Measurements from ENCODE around the gene METTL22. TPM values are rescaled to one million over a fixed set of nuclear protein-coding genes. Genes with fewer than 3 reads are reported as not detected.

The METTL22 gene
- total RNA-seq, 2 donors from 2014 or later = 16.3 to 56.6 TPM

DNA sequence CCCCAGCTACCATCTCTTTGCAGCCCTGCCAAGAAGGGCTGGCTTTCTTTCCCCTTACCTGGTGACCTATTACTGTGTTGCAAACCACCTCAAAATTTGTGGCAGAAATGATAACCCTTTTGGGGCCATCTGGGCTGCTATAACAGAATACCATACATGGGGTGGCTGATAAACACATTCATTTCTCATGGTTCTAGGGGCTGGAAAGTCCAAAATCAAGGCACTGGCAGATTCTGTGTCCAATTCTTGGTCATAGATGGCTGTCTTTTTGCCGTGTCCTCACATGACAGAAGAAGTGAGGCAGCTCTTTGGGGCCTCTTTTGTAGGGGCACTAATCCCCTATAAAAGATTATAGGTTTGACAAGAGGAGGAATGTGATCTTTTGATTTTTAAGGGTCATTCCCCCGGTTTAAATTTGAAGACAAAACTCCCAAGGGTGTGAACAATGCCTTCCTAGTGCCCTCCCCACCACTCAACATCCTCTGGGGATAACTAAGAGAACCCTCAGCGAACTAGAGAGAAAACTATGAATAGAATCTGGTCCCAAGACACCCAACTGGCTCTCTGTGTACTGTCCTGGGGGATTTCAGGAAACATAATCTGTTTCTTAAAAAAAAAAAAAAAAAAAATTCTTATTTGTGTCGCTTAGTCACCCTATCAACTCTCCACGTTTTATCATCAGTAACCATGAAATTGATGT is 1.7 kb upstream of the METTL22 start:
- Histone ChIP-seq H3K36me3 (no peaks in the 10 kb centered on the region), H3K27ac (no peak overlapping the region), H3K9me3 (no peaks in the 10 kb centered on the region), H3K4me1 (replicated peaks) (peaks cover 4% of the 10 kb centered on the region), H3K27me3 (replicated peaks; ENCODE audit: insufficient read depth) (no peaks in the 10 kb centered on the region), H3K4me3 (no peak overlapping the region)
- TF ChIP-seq, protein P1, sequence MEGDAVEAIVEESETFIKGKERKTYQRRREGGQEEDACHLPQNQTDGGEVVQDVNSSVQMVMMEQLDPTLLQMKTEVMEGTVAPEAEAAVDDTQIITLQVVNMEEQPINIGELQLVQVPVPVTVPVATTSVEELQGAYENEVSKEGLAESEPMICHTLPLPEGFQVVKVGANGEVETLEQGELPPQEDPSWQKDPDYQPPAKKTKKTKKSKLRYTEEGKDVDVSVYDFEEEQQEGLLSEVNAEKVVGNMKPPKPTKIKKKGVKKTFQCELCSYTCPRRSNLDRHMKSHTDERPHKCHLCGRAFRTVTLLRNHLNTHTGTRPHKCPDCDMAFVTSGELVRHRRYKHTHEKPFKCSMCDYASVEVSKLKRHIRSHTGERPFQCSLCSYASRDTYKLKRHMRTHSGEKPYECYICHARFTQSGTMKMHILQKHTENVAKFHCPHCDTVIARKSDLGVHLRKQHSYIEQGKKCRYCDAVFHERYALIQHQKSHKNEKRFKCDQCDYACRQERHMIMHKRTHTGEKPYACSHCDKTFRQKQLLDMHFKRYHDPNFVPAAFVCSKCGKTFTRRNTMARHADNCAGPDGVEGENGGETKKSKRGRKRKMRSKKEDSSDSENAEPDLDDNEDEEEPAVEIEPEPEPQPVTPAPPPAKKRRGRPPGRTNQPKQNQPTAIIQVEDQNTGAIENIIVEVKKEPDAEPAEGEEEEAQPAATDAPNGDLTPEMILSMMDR (IDR thresholded peaks at IDR 0.05) = no peak
- TF ChIP-seq POLR2A (IDR thresholded peaks at IDR 0.05) (no peak), POLR2AphosphoS5 (IDR thresholded peaks at IDR 0.05) (no peak)
- DNase-seq (ENCODE audit: low spot score) = no peak
- intact Hi-C loops (cut with DNase I) = loop anchor here (10.0 kb wide), 1 partner anchor 45 kb away; no protein-coding TSS in a partner anchor
- 55% methylated on average over 5 of the region's 5 CpGs for WGBS

DNA sequence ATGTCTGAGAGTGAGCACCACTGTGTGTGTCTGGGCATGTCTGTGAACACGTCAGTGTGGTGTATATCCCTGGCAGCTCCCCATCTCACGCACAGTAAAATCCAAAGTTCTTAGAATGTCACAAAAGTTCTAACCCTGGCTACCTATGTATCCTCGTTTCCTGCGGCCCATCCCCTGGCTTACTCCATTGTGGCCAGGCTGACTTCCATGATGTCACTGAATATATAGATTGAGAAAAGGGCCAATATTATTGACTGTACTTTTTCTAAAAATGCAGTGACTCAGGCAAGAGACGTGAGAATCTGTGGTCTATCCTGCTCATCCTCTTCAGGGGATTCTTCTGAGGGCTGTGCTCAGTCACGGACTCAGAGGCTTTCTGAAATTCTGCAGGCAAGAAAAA is 963 bp upstream of the METTL22 start:
- Histone ChIP-seq H3K9me3 (no peaks in the 10 kb centered on the region), H3K27me3 (replicated peaks; ENCODE audit: insufficient read depth) (no peaks in the 10 kb centered on the region), H3K4me3 (no peak overlapping the region), H3K4me1 (replicated peaks) (peaks cover 4% of the 10 kb centered on the region), H3K36me3 (no peaks in the 10 kb centered on the region), H3K27ac (no peak overlapping the region)
- TF ChIP-seq, protein P1 (IDR thresholded peaks at IDR 0.05) = no peak
- no peak for TF ChIP-seq POLR2AphosphoS5 (IDR thresholded peaks at IDR 0.05)
- no peak for TF ChIP-seq POLR2A (IDR thresholded peaks at IDR 0.05)
- no peak for DNase-seq (ENCODE audit: low spot score)
- intact Hi-C loops (cut with DNase I) = loop anchor here (10.0 kb wide), 1 partner anchor 46 kb away; no protein-coding TSS in a partner anchor
- WGBS = 64% methylated on average over 6 of the region's 6 CpGs

DNA sequence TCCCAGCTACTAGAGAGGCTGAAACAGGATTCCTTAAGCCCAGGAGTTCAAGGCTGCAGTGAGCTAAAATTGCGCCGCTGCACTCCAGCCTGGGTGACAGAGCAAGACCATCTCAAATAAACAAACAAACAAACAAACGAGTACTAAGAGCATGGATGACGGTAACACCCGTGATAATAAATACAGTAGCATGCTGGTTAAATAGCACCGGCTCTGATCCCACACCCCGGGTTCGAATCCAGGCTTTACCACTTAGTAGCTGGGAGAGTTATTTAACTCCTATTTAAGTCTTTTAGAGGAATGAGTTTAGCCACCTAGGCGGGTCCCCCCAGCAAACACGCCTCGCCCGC is 301 bp upstream of the METTL22 start:
- H3K27ac ChIP-seq = peak overlapping the region; percentile 80 to 81
- no peak for DNase-seq (ENCODE audit: low spot score)
- intact Hi-C loops (cut with DNase I) = loop anchor here (10.0 kb wide), 1 partner anchor 46 kb away; no protein-coding TSS in a partner anchor
- TF ChIP-seq POLR2AphosphoS5 (IDR thresholded peaks at IDR 0.05) (no peak), POLR2A (IDR thresholded peaks at IDR 0.05) (no peak)
- TF ChIP-seq, protein P1 (IDR thresholded peaks at IDR 0.05) = no peak
- no peaks in the 10 kb centered on the region for H3K36me3 ChIP-seq
- no peaks in the 10 kb centered on the region for H3K9me3 ChIP-seq
- WGBS = 19% methylated on average over 11 of the region's 12 CpGs
- peak overlapping the region; percentile 87 to 92 for H3K4me3 ChIP-seq
- H3K27me3 ChIP-seq (replicated peaks; ENCODE audit: insufficient read depth) = no peaks in the 10 kb centered on the region
- H3K4me1 ChIP-seq (replicated peaks) = peaks cover 4% of the 10 kb centered on the region

DNA sequence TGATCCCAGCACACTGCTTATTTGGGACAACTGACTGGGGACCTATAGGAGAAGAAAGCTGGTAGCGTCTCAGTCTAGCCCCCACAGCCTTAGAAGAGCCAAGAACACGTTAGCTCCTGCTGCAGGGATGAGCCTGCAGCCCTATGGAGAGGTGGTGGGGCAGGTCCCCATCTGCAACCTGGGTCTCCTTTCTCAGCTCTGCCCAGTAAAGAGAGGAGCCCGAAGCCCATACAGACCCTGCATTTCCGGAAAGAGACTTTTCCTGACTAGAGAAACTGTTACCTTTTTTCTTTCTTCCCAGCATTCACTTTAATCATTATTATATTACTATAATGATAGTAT is 788 bp downstream of the METTL22 start:
- intact Hi-C loops (cut with DNase I) = loop anchor here (10.0 kb wide), 1 partner anchor 47 kb away; no protein-coding TSS in a partner anchor
- peak overlapping the region in 1 of 2 donors; percentile 81 for H3K27ac ChIP-seq
- H3K4me1 ChIP-seq (replicated peaks) = peaks cover 4% of the 10 kb centered on the region
- no peaks in the 10 kb centered on the region for H3K27me3 ChIP-seq (replicated peaks; ENCODE audit: insufficient read depth)
- H3K36me3 ChIP-seq = peaks cover 0 to under 1% of the 10 kb centered on the region in 2 donors
- WGBS = 6% methylated on average over 4 of the region's 4 CpGs
- no peaks in the 10 kb centered on the region for H3K9me3 ChIP-seq
- DNase-seq (ENCODE audit: low spot score) = no peak
- H3K4me3 ChIP-seq = peak overlapping the region; percentile 87 to 92
- TF ChIP-seq, protein P1 (IDR thresholded peaks at IDR 0.05) = no peak
- TF ChIP-seq POLR2A (IDR thresholded peaks at IDR 0.05) = no peak
- TF ChIP-seq POLR2AphosphoS5 (IDR thresholded peaks at IDR 0.05) = no peak

DNA sequence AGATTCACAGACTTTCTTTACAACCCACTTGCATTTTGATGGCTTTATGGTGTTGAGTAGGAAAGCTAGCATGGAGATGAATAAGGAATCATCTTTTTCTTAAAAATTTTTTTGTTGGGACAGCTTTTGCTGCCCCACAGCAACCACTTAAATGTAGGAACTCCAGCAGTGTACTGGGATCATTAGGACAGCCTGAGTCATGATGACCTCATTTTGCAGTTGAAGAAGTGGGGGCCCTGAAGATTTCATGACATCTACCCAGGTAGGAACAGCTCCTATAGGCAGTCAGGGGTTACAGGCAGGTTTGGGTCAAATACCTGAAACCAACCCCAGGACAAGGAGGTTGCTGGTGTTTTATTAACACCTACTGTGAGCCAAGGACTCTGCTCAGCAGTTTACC is 2.1 kb downstream of the METTL22 start:
- Histone ChIP-seq H3K36me3 (peaks cover 0 to 14% of the 10 kb centered on the region in 2 donors), H3K4me3 (no peak overlapping the region), H3K4me1 (replicated peaks) (peaks cover 4% of the 10 kb centered on the region), H3K27me3 (replicated peaks; ENCODE audit: insufficient read depth) (no peaks in the 10 kb centered on the region), H3K9me3 (no peaks in the 10 kb centered on the region), H3K27ac (no peak overlapping the region)
- TF ChIP-seq POLR2A (IDR thresholded peaks at IDR 0.05) (no peak), POLR2AphosphoS5 (IDR thresholded peaks at IDR 0.05) (no peak)
- TF ChIP-seq, protein P1 (IDR thresholded peaks at IDR 0.05) = no peak
- intact Hi-C loops (cut with DNase I) = loop anchor here (10.0 kb wide), 1 partner anchor 49 kb away; no protein-coding TSS in a partner anchor
- DNase-seq (ENCODE audit: low spot score) = no peak

All from prostate gland (tissue), 2 donors.